Naive B cell (primary cell): ENCODE results near the gene EPN3. TPM values are rescaled to one million over a fixed set of nuclear protein-coding genes. Genes with fewer than 3 reads are reported as not detected.
A peak's percentile ranks its signal among the peaks of the same experiment; 100 is the strongest.

Experiments used
- ATAC-seq, 2 donors: fragments of 150-1000 bp; cut with Tn5 transposase; 2 replicates each; pipeline ENCODE4 v1.10.0; 2021; ENCODE audit warnings: low read depth in 2 of 2, mild to moderate bottlenecking in 2 of 2, moderate library complexity in 2 of 2
- DNase-seq: peaks from one replicate; pipeline ENCODE4 v3.0.0; 2022
- H3K27ac Mint-ChIP-seq, 6 donors: one replicate each; pipeline ENCODE4 v1.8.0; 2020 to 2022; ENCODE audit warnings: mild to moderate bottlenecking in 6 of 6, mixed read lengths in 6 of 6, moderate library complexity in 5 of 6, inconsistent platforms in 2 of 6
- H3K27me3 Mint-ChIP-seq, 3 donors: one replicate each; pipeline ENCODE4 v1.8.0; 2021 to 2022; ENCODE audit warnings: mixed read lengths in 3 of 3, mild to moderate bottlenecking in 1 of 3
- H3K36me3 Mint-ChIP-seq, 2 donors: one replicate each; pipeline ENCODE4 v1.8.0; 2020 to 2022; ENCODE audit warnings: mixed read lengths in 2 of 2, inconsistent platforms in 1 of 2, mild to moderate bottlenecking in 1 of 2
- H3K4me1 Mint-ChIP-seq, 3 donors: one replicate each; pipeline ENCODE4 v1.8.0; 2020 to 2022; ENCODE audit warnings: mixed read lengths in 3 of 3, inconsistent platforms in 1 of 3, mild to moderate bottlenecking in 1 of 3, moderate library complexity in 1 of 3
- H3K4me3 Mint-ChIP-seq, 8 donors: one replicate each; pipeline ENCODE4 v1.8.0; 2020 to 2022; ENCODE audit warnings: mild to moderate bottlenecking in 8 of 8, mixed read lengths in 8 of 8, moderate library complexity in 8 of 8, inconsistent platforms in 2 of 8
- H3K9me3 Mint-ChIP-seq, 7 donors: one replicate each; pipeline ENCODE4 v1.8.0; 2020 to 2022; ENCODE audit warnings: mixed read lengths in 7 of 7, mild to moderate bottlenecking in 5 of 7, inconsistent platforms in 2 of 7, moderate library complexity in 1 of 7
- polyA plus RNA-seq, 6 donors: library from polyadenylated mRNA; unstranded; fragments of 300-500 nt; fragmentation: Illumina TruSeq; gene quantifications; one replicate each; pipeline ENCODE4 v1.2.3, GENCODE V29; 2021; ENCODE audit warnings: low read depth in 6 of 6

The EPN3 gene
- polyA plus RNA-seq, 6 donors from 2014 or later = not detected

- H3K9me3 Mint-ChIP-seq = no peaks in the 10 kb centered on the region
- peak overlapping the region in 1 of 6 donors; percentile 21 for H3K27ac Mint-ChIP-seq
- H3K4me1 Mint-ChIP-seq = peaks cover 7 to 16% (median 9%) of the 10 kb centered on the region in 3 donors
- no peaks in the 10 kb centered on the region for H3K36me3 Mint-ChIP-seq
- H3K27me3 Mint-ChIP-seq = peaks cover 4 to 23% (median 9%) of the 10 kb centered on the region in 3 donors
- peak overlapping the region in 1 of 8 donors; percentile 31 for H3K4me3 Mint-ChIP-seq
- ATAC-seq (no peak), DNase-seq (no peak)
Measured at GRCh38 chr17:50551433-50551815, 18.9 kb downstream of the EPN3 start.

GRCh38 chr17:50551884-50552283 lies 19.3 kb downstream of the EPN3 start:
- H3K4me1 Mint-ChIP-seq = peaks cover 4 to 12% (median 5%) of the 10 kb centered on the region in 3 donors
- DNase-seq (no peak), ATAC-seq (no peak)
- no peaks in the 10 kb centered on the region for H3K9me3 Mint-ChIP-seq
- H3K36me3 Mint-ChIP-seq = no peaks in the 10 kb centered on the region
- H3K4me3 Mint-ChIP-seq = no peak overlapping the region
- H3K27ac Mint-ChIP-seq = peak overlapping the region in 1 of 6 donors; percentile 29
- H3K27me3 Mint-ChIP-seq = peaks cover 4 to 25% (median 13%) of the 10 kb centered on the region in 3 donors

GRCh38 chr17:50554201-50554600 lies 21.7 kb downstream of the EPN3 start:
- Mint-ChIP-seq H3K36me3 (no peaks in the 10 kb centered on the region), H3K27me3 (peaks cover 18 to 48% (median 36%) of the 10 kb centered on the region in 3 donors), H3K4me1 (peaks cover 3 to 17% (median 10%) of the 10 kb centered on the region in 3 donors), H3K9me3 (no peaks in the 10 kb centered on the region), H3K27ac (no peak overlapping the region), H3K4me3 (no peak overlapping the region)
- no peak for DNase-seq
- ATAC-seq = no peak

GRCh38 chr17:50556803-50557202 lies 24.3 kb downstream of the EPN3 start:
- no peak overlapping the region for H3K4me3 Mint-ChIP-seq
- peaks cover 23 to 48% (median 48%) of the 10 kb centered on the region in 3 donors for H3K27me3 Mint-ChIP-seq
- no peaks in the 10 kb centered on the region for H3K9me3 Mint-ChIP-seq
- H3K4me1 Mint-ChIP-seq = peaks cover 10 to 29% (median 20%) of the 10 kb centered on the region in 3 donors
- no peaks in the 10 kb centered on the region for H3K36me3 Mint-ChIP-seq
- no peak for DNase-seq
- H3K27ac Mint-ChIP-seq = no peak overlapping the region
- no peak for ATAC-seq

- DNase-seq (no peak), ATAC-seq (no peak)
- Mint-ChIP-seq H3K4me1 (peaks cover 16 to 32% (median 25%) of the 10 kb centered on the region in 3 donors), H3K4me3 (peak overlapping the region in 3 of 8 donors; percentile 5 to 32 (median 29)), H3K27ac (no peak overlapping the region), H3K36me3 (no peaks in the 10 kb centered on the region), H3K27me3 (peaks cover 30 to 56% (median 56%) of the 10 kb centered on the region in 3 donors), H3K9me3 (no peaks in the 10 kb centered on the region)
Measured at GRCh38 chr17:50557630-50558029, 25.1 kb downstream of the EPN3 start.

- no peaks in the 10 kb centered on the region for H3K36me3 Mint-ChIP-seq
- peaks cover 16 to 32% (median 25%) of the 10 kb centered on the region in 3 donors for H3K4me1 Mint-ChIP-seq
- H3K27ac Mint-ChIP-seq = no peak overlapping the region
- ATAC-seq (no peak), DNase-seq (no peak)
- H3K27me3 Mint-ChIP-seq = peaks cover 31 to 60% (median 59%) of the 10 kb centered on the region in 3 donors
- peak overlapping the region; percentile 42 to 90 (median 86) for H3K4me3 Mint-ChIP-seq
- H3K9me3 Mint-ChIP-seq = no peaks in the 10 kb centered on the region
Measured at GRCh38 chr17:50558091-50558490, 25.6 kb downstream of the EPN3 start.

GRCh38 chr17:50558581-50558940 lies 26.0 kb downstream of the EPN3 start:
- Mint-ChIP-seq H3K4me3 (peak overlapping the region; percentile 81 to 90 (median 86)), H3K4me1 (peaks cover 16 to 32% (median 25%) of the 10 kb centered on the region in 3 donors), H3K27ac (no peak overlapping the region), H3K9me3 (no peaks in the 10 kb centered on the region), H3K36me3 (no peaks in the 10 kb centered on the region), H3K27me3 (peaks cover 36 to 64% (median 59%) of the 10 kb centered on the region in 3 donors)
- ATAC-seq = no peak
- no peak for DNase-seq

- no peaks in the 10 kb centered on the region for H3K9me3 Mint-ChIP-seq
- H3K27ac Mint-ChIP-seq = peak overlapping the region in 1 of 6 donors; percentile 38
- peaks cover 41 to 70% (median 60%) of the 10 kb centered on the region in 3 donors for H3K27me3 Mint-ChIP-seq
- no peaks in the 10 kb centered on the region for H3K36me3 Mint-ChIP-seq
- peaks cover 16 to 32% (median 25%) of the 10 kb centered on the region in 3 donors for H3K4me1 Mint-ChIP-seq
- ATAC-seq = no peak
- H3K4me3 Mint-ChIP-seq = peak overlapping the region; percentile 81 to 90 (median 86)
- peak; percentile 22 for DNase-seq
Measured at GRCh38 chr17:50558941-50559614, 26.5 kb downstream of the EPN3 start.

- Mint-ChIP-seq H3K36me3 (no peaks in the 10 kb centered on the region), H3K9me3 (no peaks in the 10 kb centered on the region), H3K27ac (no peak overlapping the region), H3K27me3 (peaks cover 41 to 76% (median 63%) of the 10 kb centered on the region in 3 donors), H3K4me1 (peaks cover 16 to 32% (median 27%) of the 10 kb centered on the region in 3 donors), H3K4me3 (peak overlapping the region; percentile 81 to 90 (median 86))
- DNase-seq (no peak), ATAC-seq (peak in 1 of 2 donors; percentile 20)
Measured at GRCh38 chr17:50559674-50560184, 27.2 kb downstream of the EPN3 start.

GRCh38 chr17:50560185-50560824 lies 27.8 kb downstream of the EPN3 start, which contains the start of gene CACNA1G:
Gene CACNA1G, plus strand, starts transcription at chr17:50560715. Its CDS starts 745 bp downstream, at chr17:50561460.
- ATAC-seq (peak; percentile 86 to 87), DNase-seq (peak; percentile 83)
- peak within 1 kb of the TSS in 2 of 6 donors; percentile 41 to 60 for H3K27ac Mint-ChIP-seq
- H3K4me3 Mint-ChIP-seq = peak within 1 kb of the TSS; percentile 81 to 90 (median 86)
- no peaks in the 10 kb centered on the region for H3K9me3 Mint-ChIP-seq
- H3K36me3 Mint-ChIP-seq = no peaks in the 10 kb centered on the region
- peaks cover 21 to 33% (median 32%) of the 10 kb centered on the region in 3 donors for H3K4me1 Mint-ChIP-seq
- peaks cover 42 to 80% (median 64%) of the 10 kb centered on the region in 3 donors for H3K27me3 Mint-ChIP-seq

GRCh38 chr17:50560931-50561745 lies 28.6 kb downstream of the EPN3 start:
- peaks cover 26 to 38% (median 32%) of the 10 kb centered on the region in 3 donors for H3K4me1 Mint-ChIP-seq
- DNase-seq = peak; percentile 34
- H3K27me3 Mint-ChIP-seq = peaks cover 48 to 84% (median 72%) of the 10 kb centered on the region in 3 donors
- no peaks in the 10 kb centered on the region for H3K36me3 Mint-ChIP-seq
- H3K9me3 Mint-ChIP-seq = no peaks in the 10 kb centered on the region
- peak overlapping the region in 4 of 8 donors; percentile 32 to 86 (median 72) for H3K4me3 Mint-ChIP-seq
- no peak overlapping the region for H3K27ac Mint-ChIP-seq
- peak; percentile 45 to 49 for ATAC-seq

GRCh38 chr17:50561746-50562141 lies 29.2 kb downstream of the EPN3 start:
- H3K36me3 Mint-ChIP-seq = no peaks in the 10 kb centered on the region
- ATAC-seq (no peak), DNase-seq (no peak)
- peak overlapping the region in 5 of 8 donors; percentile 48 to 84 (median 76) for H3K4me3 Mint-ChIP-seq
- peaks cover 54 to 84% (median 74%) of the 10 kb centered on the region in 3 donors for H3K27me3 Mint-ChIP-seq
- no peaks in the 10 kb centered on the region for H3K9me3 Mint-ChIP-seq
- H3K27ac Mint-ChIP-seq = no peak overlapping the region
- peaks cover 26 to 38% (median 32%) of the 10 kb centered on the region in 3 donors for H3K4me1 Mint-ChIP-seq
